Measurements from ENCODE around the gene COL19A1.

GRCh38 chr6:70080443-70081070 is 214.2 kb downstream of the COL19A1 start:
- TF ChIP-seq POLR2A (IDR thresholded peaks at IDR 0.05) (no peak), CTCF (IDR thresholded peaks at IDR 0.05) (no peak)
